ENCODE measurements around the gene POLR2M.

POLR2M gene

GRCh38 chr15:57662802-57663201, 43.7 kb upstream of the POLR2M start:
- no peaks in the 10 kb centered on the region for H3K36me3 ChIP-seq (ENCODE audit: insufficient read depth, low read length)
- H4K20me1 ChIP-seq (ENCODE audit: insufficient read depth, low read length, poor library complexity, severe bottlenecking): no peaks in the 10 kb centered on the region
- no peaks in the 10 kb centered on the region for H3K4me1 ChIP-seq (ENCODE audit: insufficient read depth, low read length, poor library complexity, severe bottlenecking)
- no peak overlapping the region for H3K4me3 ChIP-seq (ENCODE audit: low read length, poor library complexity, severe bottlenecking)
- peaks cover 7% of the 10 kb centered on the region for H3K27me3 ChIP-seq (ENCODE audit: insufficient read depth, low read length, poor library complexity, severe bottlenecking)
- TF ChIP-seq CTCF (conservative IDR thresholded peaks at IDR 0.05; ENCODE audit: low read length) (no peak), EZH2phosphoT487 (IDR thresholded peaks at IDR 0.05; ENCODE audit: borderline replicate concordance) (no peak)
- H2AFZ ChIP-seq (ENCODE audit: low read length): no peak overlapping the region
- H3K9me3 ChIP-seq (ENCODE audit: insufficient read depth, low read depth, low read length): no peaks in the 10 kb centered on the region
- H3F3A ChIP-seq (ENCODE audit: low read depth): no peaks in the 10 kb centered on the region
- H3K79me2 ChIP-seq (ENCODE audit: insufficient read depth, low read length): no peaks in the 10 kb centered on the region
- H3K9me2 ChIP-seq (replicated peaks; ENCODE audit: low read depth, low read length): no peaks in the 10 kb centered on the region
- H3K9ac ChIP-seq (ENCODE audit: low read depth, low read length, poor library complexity, severe bottlenecking): no peak overlapping the region
- no peak overlapping the region for H3K4me2 ChIP-seq (ENCODE audit: low read depth, low read length, poor library complexity, severe bottlenecking)

- Histone ChIP-seq H3K9me3 (ENCODE audit: insufficient read depth, low read depth, low read length) (no peaks in the 10 kb centered on the region), H3K27me3 (ENCODE audit: insufficient read depth, low read length, poor library complexity, severe bottlenecking) (peaks cover 7% of the 10 kb centered on the region), H3F3A (ENCODE audit: low read depth) (no peaks in the 10 kb centered on the region), H3K79me2 (ENCODE audit: insufficient read depth, low read length) (no peaks in the 10 kb centered on the region), H4K20me1 (ENCODE audit: insufficient read depth, low read length, poor library complexity, severe bottlenecking) (no peaks in the 10 kb centered on the region), H2AFZ (ENCODE audit: low read length) (no peak overlapping the region), H3K9me2 (replicated peaks; ENCODE audit: low read depth, low read length) (no peaks in the 10 kb centered on the region), H3K9ac (ENCODE audit: low read depth, low read length, poor library complexity, severe bottlenecking) (no peak overlapping the region), H3K4me1 (ENCODE audit: insufficient read depth, low read length, poor library complexity, severe bottlenecking) (no peaks in the 10 kb centered on the region), H3K4me2 (ENCODE audit: low read depth, low read length, poor library complexity, severe bottlenecking) (no peak overlapping the region), H3K4me3 (ENCODE audit: low read length, poor library complexity, severe bottlenecking) (no peak overlapping the region), H3K36me3 (ENCODE audit: insufficient read depth, low read length) (no peaks in the 10 kb centered on the region)
- TF ChIP-seq EZH2phosphoT487 (IDR thresholded peaks at IDR 0.05; ENCODE audit: borderline replicate concordance): no peak
- no peak for TF ChIP-seq CTCF (conservative IDR thresholded peaks at IDR 0.05; ENCODE audit: low read length)
Measured at GRCh38 chr15:57663262-57663661, 43.3 kb upstream of the POLR2M start.

GRCh38 chr15:57665194-57665593, 41.3 kb upstream of the POLR2M start:
- Histone ChIP-seq H3F3A (ENCODE audit: low read depth) (no peaks in the 10 kb centered on the region), H3K79me2 (ENCODE audit: insufficient read depth, low read length) (no peaks in the 10 kb centered on the region), H3K9ac (ENCODE audit: low read depth, low read length, poor library complexity, severe bottlenecking) (no peak overlapping the region), H3K4me3 (ENCODE audit: low read length, poor library complexity, severe bottlenecking) (no peak overlapping the region), H3K9me3 (ENCODE audit: insufficient read depth, low read depth, low read length) (no peaks in the 10 kb centered on the region), H3K9me2 (replicated peaks; ENCODE audit: low read depth, low read length) (no peaks in the 10 kb centered on the region), H4K20me1 (ENCODE audit: insufficient read depth, low read length, poor library complexity, severe bottlenecking) (no peaks in the 10 kb centered on the region), H2AFZ (ENCODE audit: low read length) (no peak overlapping the region), H3K4me1 (ENCODE audit: insufficient read depth, low read length, poor library complexity, severe bottlenecking) (no peaks in the 10 kb centered on the region), H3K36me3 (ENCODE audit: insufficient read depth, low read length) (no peaks in the 10 kb centered on the region), H3K4me2 (ENCODE audit: low read depth, low read length, poor library complexity, severe bottlenecking) (no peak overlapping the region), H3K27me3 (ENCODE audit: insufficient read depth, low read length, poor library complexity, severe bottlenecking) (peaks cover 4% of the 10 kb centered on the region)
- TF ChIP-seq EZH2phosphoT487 (IDR thresholded peaks at IDR 0.05; ENCODE audit: borderline replicate concordance): no peak
- no peak for TF ChIP-seq CTCF (conservative IDR thresholded peaks at IDR 0.05; ENCODE audit: low read length)

All from Loucy (cell line).